ENCODE measurements around the gene ANP32B.
"Not testable (repeated sequence)": the region's sequence is repeated elsewhere in the genome, so short reads cannot be mapped to it uniquely, and the experiment has no call there.

The ANP32B gene

GRCh38 chr9:97964901-97965300 is 18.2 kb upstream of the ANP32B start:
- no peak for DNase-seq

GRCh38 chr9:97966493-97966892 is 16.6 kb upstream of the ANP32B start:
- DNase-seq = no peak

- no peak for DNase-seq
These were observed 14.1 kb upstream of the ANP32B start for GRCh38 chr9:97969014-97969413.

DNA sequence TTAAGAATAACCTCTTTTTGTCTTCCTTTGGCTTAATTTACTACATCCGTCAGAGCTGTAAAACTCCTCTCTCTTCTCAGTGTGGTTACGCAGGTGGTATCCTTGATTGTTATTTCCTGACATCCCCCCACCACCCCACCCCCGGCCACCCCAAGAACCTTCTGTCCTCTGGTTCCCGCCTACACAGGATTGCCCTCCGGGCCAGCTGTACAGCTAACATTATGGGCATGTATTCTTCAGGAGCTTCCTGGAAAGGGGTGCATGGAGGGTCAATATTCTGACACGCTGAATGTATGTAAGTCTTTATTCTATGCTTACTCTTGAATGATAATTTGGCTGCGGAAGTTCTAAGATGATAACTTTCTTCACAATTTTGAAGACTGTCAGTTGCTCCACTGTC is 13.0 kb upstream of the ANP32B start:
- no peak for DNase-seq

- DNase-seq = no peak
These were observed 10.4 kb upstream of the ANP32B start for GRCh38 chr9:97972753-97973152.

GRCh38 chr9:97975376-97975775 is 7.8 kb upstream of the ANP32B start:
- no peak for DNase-seq

DNA sequence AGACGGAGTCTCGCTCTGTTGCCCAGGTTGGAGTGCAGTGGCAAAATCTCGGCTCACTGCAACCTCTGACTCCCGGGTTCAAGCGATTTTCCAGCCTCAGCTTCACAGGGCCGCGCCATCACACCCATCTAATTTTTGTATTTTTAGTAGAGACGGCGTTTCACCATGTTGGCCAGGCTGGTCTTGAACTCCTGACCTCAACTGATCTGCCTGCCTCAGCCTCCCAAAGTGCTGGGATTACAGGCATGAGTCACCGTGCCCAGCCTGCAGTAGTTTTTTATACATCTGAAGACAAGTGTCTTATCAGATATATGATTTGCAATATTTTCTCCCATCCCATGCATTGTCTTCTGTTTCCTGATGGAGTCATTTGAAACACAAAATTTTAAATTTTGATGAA is 6.5 kb upstream of the ANP32B start:
- not testable (repeated sequence) for DNase-seq

DNA sequence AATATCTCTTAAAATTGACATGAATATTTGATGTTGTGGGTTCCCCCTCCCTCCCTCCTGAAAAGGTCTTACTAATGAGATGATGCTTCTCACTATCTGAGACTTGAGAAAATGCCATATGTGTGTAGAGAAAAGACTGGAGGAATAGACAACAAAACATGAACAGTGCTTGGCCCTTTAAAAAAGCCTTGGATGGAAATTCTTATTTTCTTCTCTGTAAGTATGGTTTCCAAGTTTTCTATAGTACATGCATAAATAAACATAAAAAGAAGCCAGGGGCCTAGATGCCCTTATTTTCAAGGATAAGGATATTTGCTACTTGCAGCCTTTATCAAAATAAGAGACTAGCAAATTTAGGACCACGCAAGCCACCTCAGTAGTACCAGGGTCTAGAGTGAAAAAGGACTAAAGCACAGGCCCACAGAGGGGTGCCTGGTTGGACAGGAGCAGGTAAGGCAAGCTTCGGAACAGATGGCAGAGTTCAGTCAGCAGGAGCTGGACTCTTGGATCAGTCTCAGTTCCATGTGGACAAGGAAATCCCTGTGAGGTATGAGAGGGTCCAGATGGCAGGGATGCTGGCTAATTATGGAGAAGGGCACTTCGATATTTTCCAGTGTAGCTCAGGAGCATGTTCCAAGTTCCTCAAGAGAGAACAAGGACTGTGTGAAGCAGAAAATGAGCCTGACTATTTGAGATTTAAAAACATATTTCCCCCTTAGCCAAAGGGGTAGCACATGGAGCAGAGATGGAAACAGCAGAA is 4.6 kb upstream of the ANP32B start:
- DNase-seq = peak; percentile 98

GRCh38 chr9:97979788-97980478 is 3.2 kb upstream of the ANP32B start:
- DNase-seq = no peak

GRCh38 chr9:97980479-97980803 is 2.7 kb upstream of the ANP32B start:
- DNase-seq = no peak

GRCh38 chr9:97980918-97981845 is 2.0 kb upstream of the ANP32B start:
- no peak for DNase-seq

- DNase-seq = no peak
These were observed 1.1 kb upstream of the ANP32B start for GRCh38 chr9:97981846-97982682.

DNA sequence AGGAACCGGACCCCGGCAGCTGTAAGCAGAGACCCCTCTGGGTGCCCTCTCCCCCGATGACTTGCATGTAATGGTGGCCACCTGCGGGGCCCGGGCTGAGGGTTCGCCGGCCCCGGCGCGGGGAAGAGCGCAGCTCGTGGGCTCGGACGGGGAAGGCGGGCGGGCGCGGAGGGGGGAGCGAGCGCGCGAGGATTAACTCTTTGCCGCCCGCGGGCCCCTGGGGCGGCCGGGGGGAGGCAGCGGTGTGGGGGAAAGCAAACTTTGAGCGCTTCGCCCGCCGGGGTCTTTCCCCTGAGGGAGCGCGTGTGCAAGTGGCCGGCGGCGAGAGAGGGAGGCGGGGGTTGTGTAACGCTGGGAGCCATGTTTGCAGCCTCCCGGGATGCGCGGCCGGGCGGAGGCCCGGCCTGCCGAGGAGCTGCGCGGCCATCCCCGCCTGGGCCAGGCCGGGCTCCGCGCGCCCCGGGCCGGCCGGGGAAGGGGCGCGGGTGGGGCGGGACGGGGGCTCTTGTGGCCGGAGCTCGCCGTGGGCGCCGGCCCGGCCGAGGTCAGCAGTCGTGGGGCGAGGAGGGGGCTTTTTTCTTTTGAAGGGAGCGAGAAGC is 547 bp downstream of the ANP32B start:
- DNase-seq = no peak

DNA sequence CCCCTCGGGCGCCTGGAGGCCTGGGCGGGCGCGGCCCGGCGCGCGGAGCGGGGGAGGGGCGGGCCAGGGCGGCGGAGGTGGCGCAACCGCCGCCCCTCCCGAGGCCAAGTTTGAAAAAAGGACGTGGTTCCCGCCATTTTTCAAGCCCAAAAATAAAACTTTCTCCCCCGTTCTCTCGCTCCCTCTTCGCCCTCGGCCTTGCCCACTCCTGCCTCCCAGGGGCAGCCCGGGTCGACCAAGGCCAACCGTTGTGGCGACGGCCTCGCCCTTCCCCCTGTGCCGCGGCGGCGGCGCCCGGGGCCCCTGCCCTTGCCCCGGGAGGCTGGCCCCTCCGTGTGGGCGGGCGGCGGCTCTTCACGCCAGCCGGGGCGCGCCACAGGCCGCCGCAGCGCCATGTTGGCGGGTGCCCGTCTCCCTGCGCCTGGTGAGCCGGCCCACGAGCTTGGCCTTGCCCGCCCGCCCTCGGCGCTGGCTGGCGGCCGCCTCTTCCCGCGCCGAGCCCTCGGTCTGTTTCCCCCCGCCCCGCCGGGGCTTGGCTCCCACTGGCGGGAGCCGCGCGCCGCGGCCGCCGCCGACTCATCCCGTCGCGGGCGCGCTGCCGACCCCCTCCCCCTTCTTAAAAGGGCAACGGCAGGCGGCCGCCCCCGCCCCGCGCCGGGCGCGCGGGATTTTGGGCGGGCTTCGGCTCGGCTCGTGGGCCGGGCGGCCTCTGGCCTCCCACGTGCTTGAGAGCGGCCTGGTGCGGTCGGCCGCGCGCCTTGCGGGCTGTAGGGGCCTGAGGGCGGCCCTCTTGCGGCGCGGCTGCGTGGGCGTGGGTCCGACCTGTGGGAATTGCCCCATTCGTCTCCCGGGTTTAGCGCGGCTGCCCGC is 1.3 kb downstream of the ANP32B start:
- no peak for DNase-seq

DNA sequence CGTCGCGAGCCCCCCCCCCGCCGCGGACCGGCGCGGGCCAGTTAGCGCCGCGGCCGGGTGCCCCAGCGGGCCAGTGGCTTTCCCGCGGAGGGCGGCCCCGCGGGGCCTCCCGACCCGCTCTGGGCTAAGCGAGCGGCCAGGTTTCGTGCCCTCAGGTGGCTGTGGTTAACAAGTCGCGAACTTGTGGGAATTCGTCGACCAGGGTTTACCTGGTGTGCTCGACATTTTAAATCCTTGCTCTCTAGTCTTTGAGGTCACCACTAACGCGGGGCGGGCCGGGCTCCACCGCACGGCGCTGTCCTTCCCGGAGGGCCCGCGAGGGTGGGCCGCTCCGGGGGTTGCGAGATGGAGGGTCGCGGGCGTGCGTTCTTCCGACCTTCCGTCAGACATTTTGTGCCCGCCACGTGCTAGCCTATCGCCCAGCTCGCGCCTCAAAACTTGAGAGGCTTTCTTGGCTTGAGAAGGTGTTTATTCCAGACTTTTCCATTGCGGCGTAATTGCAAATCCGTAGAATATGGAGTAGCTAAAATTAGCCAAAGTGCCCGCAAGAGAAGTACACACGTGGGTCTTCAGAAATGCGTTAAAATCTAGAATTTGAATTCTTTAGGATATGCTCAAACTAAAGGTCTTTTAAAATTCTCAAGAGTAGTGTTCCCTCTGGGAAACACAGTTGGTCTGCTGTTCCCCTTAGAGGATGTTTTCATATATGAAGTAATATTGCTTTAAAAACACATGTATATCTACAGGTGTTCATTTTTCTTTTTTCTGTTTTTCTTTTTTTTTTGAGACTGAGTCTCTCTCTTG is 2.1 kb downstream of the ANP32B start:
- no peak for DNase-seq

DNA sequence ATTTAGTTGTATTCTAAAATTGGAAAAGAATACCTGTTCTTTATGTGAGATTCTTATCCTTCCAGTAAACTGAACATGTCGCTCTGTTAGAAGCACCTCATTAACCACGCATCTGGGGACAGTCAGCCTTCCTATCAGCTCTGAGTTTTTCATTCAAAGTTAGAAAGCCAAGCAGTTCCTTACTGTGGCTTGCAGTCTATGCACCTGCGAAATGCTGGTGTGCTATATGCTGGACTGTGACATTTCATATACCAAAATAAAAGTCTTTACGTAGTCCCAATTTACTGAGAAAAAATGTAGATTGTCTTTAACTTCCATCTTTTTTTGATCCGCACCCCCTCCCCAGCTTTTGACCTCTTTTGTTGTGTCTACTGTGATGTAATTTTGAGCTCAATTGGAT is 4.3 kb downstream of the ANP32B start:
- DNase-seq = no peak

- no peak for DNase-seq
These were observed 7.1 kb downstream of the ANP32B start for GRCh38 chr9:97990259-97990658.

GRCh38 chr9:97991818-97992217 is 8.7 kb downstream of the ANP32B start:
- no peak for DNase-seq

DNA sequence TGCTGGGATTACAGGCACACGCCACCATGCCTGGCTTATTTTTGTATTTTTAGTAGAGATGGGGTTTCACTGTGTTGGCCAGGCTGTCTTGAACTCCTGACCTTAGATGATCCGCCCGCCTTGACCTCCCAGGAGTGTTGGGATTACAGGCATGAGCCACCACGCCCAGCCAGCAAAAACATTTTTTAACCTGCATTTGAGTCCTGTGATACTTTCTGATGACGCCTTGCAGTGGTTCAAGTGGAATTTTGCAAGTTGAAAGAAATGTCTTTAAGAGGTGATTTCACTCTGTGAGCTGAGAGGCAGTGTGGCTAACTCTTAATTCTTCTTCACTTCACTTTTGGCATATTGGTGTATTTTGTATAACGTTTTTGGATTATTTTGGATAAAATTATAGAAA is 9.1 kb downstream of the ANP32B start:
- DNase-seq = no peak

GRCh38 chr9:97993000-97993399 is 9.9 kb downstream of the ANP32B start:
- DNase-seq = no peak

Measured in NCI-H524 treated with DMSO at 0.1 percent for 48 hours (cell line).